Measurements from ENCODE around the gene DKK2.
A peak's percentile ranks its signal among the peaks of the same experiment; 100 is the strongest.

The DKK2 gene

DNA sequence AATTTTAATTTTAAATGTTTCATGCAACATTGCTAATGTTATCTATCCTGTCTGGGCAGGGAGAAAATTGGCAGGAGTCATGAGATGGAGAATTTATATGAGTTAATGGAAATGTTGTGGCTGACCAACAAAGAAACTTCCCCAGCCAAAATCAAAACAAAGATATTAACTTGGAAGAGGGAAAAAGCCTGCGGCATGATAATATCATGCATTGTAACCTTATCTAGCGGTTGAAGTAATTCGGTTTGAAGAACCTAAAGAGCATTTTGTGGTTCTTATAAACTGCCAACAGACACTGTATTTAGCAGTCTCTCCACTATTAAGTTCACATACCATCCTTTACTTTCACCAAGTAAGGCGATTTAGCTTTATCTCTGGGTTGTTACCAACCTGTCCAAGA lies 42.3 kb downstream of the DKK2 start:
- TF ChIP-seq, protein P1, sequence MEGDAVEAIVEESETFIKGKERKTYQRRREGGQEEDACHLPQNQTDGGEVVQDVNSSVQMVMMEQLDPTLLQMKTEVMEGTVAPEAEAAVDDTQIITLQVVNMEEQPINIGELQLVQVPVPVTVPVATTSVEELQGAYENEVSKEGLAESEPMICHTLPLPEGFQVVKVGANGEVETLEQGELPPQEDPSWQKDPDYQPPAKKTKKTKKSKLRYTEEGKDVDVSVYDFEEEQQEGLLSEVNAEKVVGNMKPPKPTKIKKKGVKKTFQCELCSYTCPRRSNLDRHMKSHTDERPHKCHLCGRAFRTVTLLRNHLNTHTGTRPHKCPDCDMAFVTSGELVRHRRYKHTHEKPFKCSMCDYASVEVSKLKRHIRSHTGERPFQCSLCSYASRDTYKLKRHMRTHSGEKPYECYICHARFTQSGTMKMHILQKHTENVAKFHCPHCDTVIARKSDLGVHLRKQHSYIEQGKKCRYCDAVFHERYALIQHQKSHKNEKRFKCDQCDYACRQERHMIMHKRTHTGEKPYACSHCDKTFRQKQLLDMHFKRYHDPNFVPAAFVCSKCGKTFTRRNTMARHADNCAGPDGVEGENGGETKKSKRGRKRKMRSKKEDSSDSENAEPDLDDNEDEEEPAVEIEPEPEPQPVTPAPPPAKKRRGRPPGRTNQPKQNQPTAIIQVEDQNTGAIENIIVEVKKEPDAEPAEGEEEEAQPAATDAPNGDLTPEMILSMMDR (conservative IDR thresholded peaks at IDR 0.05; ENCODE audit: low read depth, low read length): no peak
- no peak overlapping the region for H3K4me3 ChIP-seq (ENCODE audit: low read depth, low read length)
- no peak for DNase-seq (ENCODE audit: low read depth)

DNA sequence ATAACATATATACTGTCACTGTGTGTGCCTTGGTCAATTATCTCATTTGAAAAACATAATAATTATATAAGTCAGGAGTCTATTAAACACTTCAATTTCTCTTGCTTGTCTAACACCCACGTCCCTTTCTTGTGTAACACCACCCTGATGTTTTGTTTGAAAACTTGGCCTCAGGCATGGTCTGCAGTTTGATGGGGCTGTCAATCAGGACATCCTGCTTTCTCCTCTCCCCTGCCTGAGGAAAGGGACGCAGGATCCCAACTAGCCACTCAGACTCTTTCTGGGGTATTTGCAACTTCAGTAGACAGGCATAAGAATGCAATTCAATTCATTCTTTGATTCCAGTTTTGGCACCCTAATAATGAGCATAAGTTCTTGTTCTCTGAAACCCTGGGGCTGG lies 48.8 kb downstream of the DKK2 start:
- TF ChIP-seq, protein P1 (conservative IDR thresholded peaks at IDR 0.05; ENCODE audit: low read depth, low read length): no peak
- H3K4me3 ChIP-seq (ENCODE audit: low read depth, low read length): no peak overlapping the region
- no peak for DNase-seq (ENCODE audit: low read depth)

- DNase-seq (ENCODE audit: low read depth): peak; percentile 18
- TF ChIP-seq, protein P1 (conservative IDR thresholded peaks at IDR 0.05; ENCODE audit: low read depth, low read length): no peak
- H3K4me3 ChIP-seq (ENCODE audit: low read depth, low read length): no peak overlapping the region
Observed at GRCh38 chr4:106986486-106986885, 49.6 kb downstream of the DKK2 start.

- TF ChIP-seq, protein P1 (conservative IDR thresholded peaks at IDR 0.05; ENCODE audit: low read depth, low read length): no peak
- DNase-seq (ENCODE audit: low read depth): no peak
- no peak overlapping the region for H3K4me3 ChIP-seq (ENCODE audit: low read depth, low read length)
Observed at GRCh38 chr4:106985830-106986229, 50.3 kb downstream of the DKK2 start.

DNA sequence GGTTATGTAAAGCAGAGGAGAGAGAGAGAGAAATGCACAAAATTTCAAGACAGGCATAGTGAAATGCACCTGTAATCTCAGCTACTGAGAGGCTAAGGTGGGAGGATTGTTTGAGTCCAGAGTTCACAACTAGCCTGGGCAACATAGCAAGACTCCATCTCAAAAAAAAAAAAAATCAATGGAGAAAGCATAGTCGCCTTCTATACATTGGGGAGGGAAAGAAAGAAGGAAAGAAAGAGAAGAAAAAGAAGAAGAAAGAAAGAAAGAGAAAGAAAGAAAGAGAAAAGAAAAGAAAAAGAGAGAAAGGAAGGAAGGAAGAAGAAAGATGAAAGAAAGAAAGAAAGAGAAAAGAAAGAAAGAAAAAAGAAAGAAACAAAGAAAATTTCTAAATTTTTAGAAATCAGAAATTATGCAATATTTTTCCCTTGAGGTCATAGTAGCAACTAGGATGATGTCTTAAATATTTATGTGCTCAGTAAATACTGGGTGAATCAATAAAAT lies 53.4 kb downstream of the DKK2 start:
- TF ChIP-seq, protein P1 (conservative IDR thresholded peaks at IDR 0.05; ENCODE audit: low read depth, low read length): no peak
- no peak overlapping the region for H3K4me3 ChIP-seq (ENCODE audit: low read depth, low read length)
- no peak for DNase-seq (ENCODE audit: low read depth)

DNA sequence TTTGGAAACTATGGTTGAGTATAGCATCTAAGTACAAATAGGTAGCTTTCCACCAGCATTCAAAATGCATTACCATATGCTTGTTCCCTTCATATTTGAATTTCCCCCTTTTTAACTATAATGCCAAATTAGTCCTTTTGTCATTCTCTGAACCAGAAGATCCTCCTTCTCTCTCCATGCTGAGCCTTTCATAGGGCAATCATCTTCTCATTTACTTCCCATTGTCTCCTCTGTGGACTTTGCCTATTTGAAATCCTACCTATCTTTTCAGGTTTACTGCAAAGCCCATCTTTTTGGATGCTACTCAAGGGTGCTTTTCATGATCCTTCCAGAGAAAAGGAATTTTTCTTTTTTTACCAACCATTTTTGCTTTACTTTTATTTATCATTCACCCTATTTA lies 54.7 kb downstream of the DKK2 start:
- no peak overlapping the region for H3K4me3 ChIP-seq (ENCODE audit: low read depth, low read length)
- TF ChIP-seq, protein P1 (conservative IDR thresholded peaks at IDR 0.05; ENCODE audit: low read depth, low read length): no peak
- DNase-seq (ENCODE audit: low read depth): no peak

- no peak for DNase-seq (ENCODE audit: low read depth)
- H3K4me3 ChIP-seq (ENCODE audit: low read depth, low read length): no peak overlapping the region
- TF ChIP-seq, protein P1 (conservative IDR thresholded peaks at IDR 0.05; ENCODE audit: low read depth, low read length): no peak
Observed at GRCh38 chr4:106979476-106979875, 56.6 kb downstream of the DKK2 start.

Measured in choroid plexus epithelial cell (primary cell).